Upper lobe of left lung (tissue), 6 donors: ENCODE measurements around the gene TRNP1. TPM values are rescaled to one million over a fixed set of nuclear protein-coding genes. Genes with fewer than 3 reads are reported as not detected.

Experiments
- ATAC-seq, 2 donors: fragments of 200-7000 bp; cut with Tn5 transposase; one replicate each; pipeline ENCODE4 v1.9.1; 2022; ENCODE audit warnings: mild to moderate bottlenecking in 2 of 2, moderate library complexity in 2 of 2; ENCODE audit not compliant: low FRiP score in 2 of 2
- DNase-seq, 2 donors: peaks; one replicate each; pipeline ENCODE4 v3.0.0-alpha.2; 2019 to 2020
- H3K27ac ChIP-seq, 4 donors: fragments of 200-600 bp; sonication (generic); one replicate each; pipeline ENCODE4 v1.5.1; 2016 to 2019
- H3K27me3 ChIP-seq, 4 donors: fragments of 200-600 bp; sonication (generic); one replicate each; pipeline ENCODE4 v1.5.1; 2017 to 2019
- H3K36me3 ChIP-seq, 4 donors: fragments of 200-600 bp; sonication (generic); one replicate each; pipeline ENCODE4 v1.5.1; 2016 to 2019
- H3K4me1 ChIP-seq, 4 donors: fragments of 200-600 bp; sonication (generic); one replicate each; pipeline ENCODE4 v1.5.1; 2018 to 2019
- H3K4me3 ChIP-seq, 4 donors: fragments of 200-600 bp; sonication (generic); one replicate each; pipeline ENCODE4 v1.5.1; 2017 to 2019; ENCODE audit warnings: mild to moderate bottlenecking in 2 of 4, moderate library complexity in 1 of 4
- H3K9me3 ChIP-seq, 4 donors: fragments of 200-600 bp; sonication (generic); one replicate each; pipeline ENCODE4 v1.5.1; 2018 to 2019
- EP300 ChIP-seq, 4 donors: sonication (generic); formaldehyde crosslinking; IDR thresholded peaks; one replicate each; pipeline ENCODE4 v1.5.1; 2017; ENCODE audit warnings: antibody characterized with exemption in 4 of 4, control low read depth in 2 of 4
- POLR2A ChIP-seq, 4 donors: fragments of 450-650 bp; IDR thresholded peaks; one replicate each; pipeline ENCODE4 v1.5.1; 2016 to 2017; ENCODE audit warnings: antibody characterized with exemption in 4 of 4, mild to moderate bottlenecking in 2 of 4
- POLR2AphosphoS5 ChIP-seq, 2 donors: sonication (generic); formaldehyde crosslinking; IDR thresholded peaks; one replicate each; pipeline ENCODE4 v1.5.1; 2017; ENCODE audit warnings: antibody characterized with exemption in 2 of 2
- whole genome bisulfite sequencing, 2 donors: methylation state at CpG; one replicate each; pipeline ENCODE4 v1.1.5; 2017 to 2018; 5-methylcytosine and 5-hydroxymethylcytosine counted together
- total RNA-seq, 6 donors: library from RNA; depleted of rRNA in 4 of 6; stranded (reverse); fragments of >200 nt in 4 of 6; gene quantifications; one replicate each; pipeline versions ENCODE4 v1.1.0 to v1.2.1, GENCODE V29; 2016 to 2021
- TF ChIP-seq, protein P1 (sequence below), 6 experiments: fragments of 450-650 bp in 4 of 6; fragments of 200-600 bp in 2 of 6; sonication (generic) in 2 of 6; IDR thresholded peaks; one replicate each; pipeline ENCODE4 v1.5.1; 2016 to 2019; ENCODE audit warnings: antibody characterized with exemption in 6 of 6
- donor health status: DM: no; HTN: no; CAD: no; lungs with moderate emphysema.
- donor health status: DM: no; HTN: yes; CAD: no; lungs with severe emphysema.

TRNP1 gene
- total RNA-seq, 6 donors from 2014 or later: 9.1 to 38.0 (median 26.0) TPM

DNA sequence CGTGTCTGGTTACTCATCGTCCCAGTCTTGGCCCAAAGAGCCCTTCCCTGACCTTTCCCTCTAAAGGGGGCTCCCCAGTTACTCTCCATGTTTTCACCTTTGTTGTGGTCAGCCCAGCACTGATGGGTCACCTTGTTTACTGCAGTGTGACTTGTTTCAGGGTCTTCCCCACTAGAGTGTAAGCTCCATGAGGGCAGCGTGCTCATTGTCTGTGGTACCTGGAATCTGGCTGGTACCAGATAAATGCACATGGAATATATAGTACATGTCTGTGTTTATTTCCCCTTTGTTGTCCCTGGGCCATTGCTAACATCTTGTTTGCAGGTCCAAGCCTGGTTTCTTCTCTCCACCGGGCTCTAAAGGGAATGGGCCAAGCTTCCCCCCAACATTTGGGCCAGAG, 41.9 kb downstream of the TRNP1 start:
- 88 to 89% methylated on average over 4 of the region's 4 CpGs for WGBS, 2 donors
- ATAC-seq (no peak), DNase-seq (no peak)
- Histone ChIP-seq H3K4me1 (peaks cover 20 to 39% (median 29%) of the 10 kb centered on the region in 4 donors), H3K4me3 (no peak overlapping the region), H3K27ac (peak overlapping the region in 2 of 4 donors; percentile 23 to 73), H3K27me3 (no peaks in the 10 kb centered on the region), H3K9me3 (no peaks in the 10 kb centered on the region), H3K36me3 (no peaks in the 10 kb centered on the region)
- TF ChIP-seq, protein P1, sequence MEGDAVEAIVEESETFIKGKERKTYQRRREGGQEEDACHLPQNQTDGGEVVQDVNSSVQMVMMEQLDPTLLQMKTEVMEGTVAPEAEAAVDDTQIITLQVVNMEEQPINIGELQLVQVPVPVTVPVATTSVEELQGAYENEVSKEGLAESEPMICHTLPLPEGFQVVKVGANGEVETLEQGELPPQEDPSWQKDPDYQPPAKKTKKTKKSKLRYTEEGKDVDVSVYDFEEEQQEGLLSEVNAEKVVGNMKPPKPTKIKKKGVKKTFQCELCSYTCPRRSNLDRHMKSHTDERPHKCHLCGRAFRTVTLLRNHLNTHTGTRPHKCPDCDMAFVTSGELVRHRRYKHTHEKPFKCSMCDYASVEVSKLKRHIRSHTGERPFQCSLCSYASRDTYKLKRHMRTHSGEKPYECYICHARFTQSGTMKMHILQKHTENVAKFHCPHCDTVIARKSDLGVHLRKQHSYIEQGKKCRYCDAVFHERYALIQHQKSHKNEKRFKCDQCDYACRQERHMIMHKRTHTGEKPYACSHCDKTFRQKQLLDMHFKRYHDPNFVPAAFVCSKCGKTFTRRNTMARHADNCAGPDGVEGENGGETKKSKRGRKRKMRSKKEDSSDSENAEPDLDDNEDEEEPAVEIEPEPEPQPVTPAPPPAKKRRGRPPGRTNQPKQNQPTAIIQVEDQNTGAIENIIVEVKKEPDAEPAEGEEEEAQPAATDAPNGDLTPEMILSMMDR (IDR thresholded peaks at IDR 0.05): no peak
- TF ChIP-seq POLR2A (IDR thresholded peaks at IDR 0.05) (no peak), POLR2AphosphoS5 (IDR thresholded peaks at IDR 0.05) (no peak), EP300 (IDR thresholded peaks at IDR 0.05) (no peak)

DNA sequence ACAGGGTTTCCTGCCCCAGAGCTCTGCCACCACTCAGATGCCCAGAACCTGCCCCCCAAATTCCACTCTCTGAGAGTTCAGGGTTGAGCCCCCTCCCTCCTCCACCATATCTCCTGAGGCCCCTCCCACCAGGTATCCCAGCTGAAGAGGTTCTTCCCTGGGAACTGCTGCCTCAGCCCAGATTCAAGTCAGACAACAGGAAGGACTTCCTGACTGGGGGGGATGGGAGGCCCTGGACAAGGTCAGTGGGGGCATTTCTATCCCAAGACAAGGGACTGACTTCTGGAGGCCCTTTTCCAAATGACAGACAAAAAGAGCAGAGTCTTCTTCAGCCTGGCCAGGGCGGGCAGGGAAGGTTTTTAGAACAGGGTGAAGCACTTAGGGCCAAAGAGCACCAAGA, 43.2 kb downstream of the TRNP1 start:
- DNase-seq (no peak), ATAC-seq (no peak)
- peaks cover 12 to 30% (median 22%) of the 10 kb centered on the region in 4 donors for H3K4me1 ChIP-seq
- no peak for TF ChIP-seq POLR2AphosphoS5 (IDR thresholded peaks at IDR 0.05)
- WGBS, 2 donors: 83 to 100% methylated on average over 1 of the region's 1 CpG
- no peak overlapping the region for H3K4me3 ChIP-seq
- H3K36me3 ChIP-seq: no peaks in the 10 kb centered on the region
- H3K27me3 ChIP-seq: no peaks in the 10 kb centered on the region
- no peak overlapping the region for H3K27ac ChIP-seq
- no peaks in the 10 kb centered on the region for H3K9me3 ChIP-seq

DNA sequence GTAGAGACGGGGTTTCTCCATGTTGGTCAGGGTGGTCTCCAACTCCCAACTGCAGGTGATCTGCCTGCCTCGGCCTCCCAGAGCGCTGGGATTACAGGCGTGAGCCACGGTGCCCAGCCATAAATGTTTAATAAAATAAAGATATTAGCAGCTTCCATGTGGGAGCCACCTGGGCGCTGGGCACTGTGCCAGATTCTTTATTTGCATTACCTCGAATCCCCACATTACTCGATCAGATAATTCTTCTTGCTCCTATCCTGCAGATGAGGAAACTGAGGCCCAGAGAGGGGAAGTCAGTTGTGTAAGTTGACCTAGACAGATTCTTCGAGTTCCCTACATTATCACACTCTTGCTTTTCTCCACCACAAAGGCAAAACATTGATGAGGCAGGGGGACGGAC, 44.0 kb downstream of the TRNP1 start:
- ATAC-seq (no peak), DNase-seq (no peak)
- WGBS, 2 donors: 72% methylated on average over 10 of the region's 10 CpGs
- Histone ChIP-seq H3K27me3 (no peaks in the 10 kb centered on the region), H3K4me3 (no peak overlapping the region), H3K27ac (no peak overlapping the region), H3K4me1 (peaks cover 6 to 22% (median 15%) of the 10 kb centered on the region in 4 donors), H3K36me3 (no peaks in the 10 kb centered on the region), H3K9me3 (no peaks in the 10 kb centered on the region)
- TF ChIP-seq POLR2AphosphoS5 (IDR thresholded peaks at IDR 0.05) (no peak), POLR2A (IDR thresholded peaks at IDR 0.05) (no peak), EP300 (IDR thresholded peaks at IDR 0.05) (no peak)
- TF ChIP-seq, protein P1 (IDR thresholded peaks at IDR 0.05): no peak

DNA sequence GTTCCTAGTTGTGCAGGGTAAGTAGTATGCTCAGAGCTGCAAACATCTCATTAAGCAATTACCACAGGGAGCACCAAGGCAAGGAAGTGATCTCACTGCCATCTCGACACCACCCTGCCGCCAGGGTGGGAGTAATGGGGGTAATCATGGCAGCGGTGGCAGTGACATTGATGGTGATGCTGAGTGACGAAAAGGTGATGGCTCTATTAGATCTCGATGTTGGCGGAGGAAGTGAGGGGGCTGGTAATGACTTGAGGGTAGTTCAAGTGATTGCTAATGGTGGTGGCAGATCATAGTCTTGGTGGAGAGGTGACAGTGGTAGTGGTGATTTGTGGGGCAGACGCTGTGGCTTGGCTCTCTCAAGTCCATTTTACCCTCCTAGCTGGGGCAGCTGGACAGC, 44.5 kb downstream of the TRNP1 start:
- no peak for ATAC-seq
- Histone ChIP-seq H3K27me3 (no peaks in the 10 kb centered on the region), H3K36me3 (no peaks in the 10 kb centered on the region), H3K9me3 (no peaks in the 10 kb centered on the region), H3K27ac (no peak overlapping the region), H3K4me1 (peaks cover 2 to 17% (median 11%) of the 10 kb centered on the region in 4 donors), H3K4me3 (no peak overlapping the region)
- no peak for DNase-seq
- 82 to 89% methylated on average over 7 of the region's 7 CpGs for whole genome bisulfite sequencing, 2 donors
- TF ChIP-seq POLR2A (IDR thresholded peaks at IDR 0.05) (no peak), EP300 (IDR thresholded peaks at IDR 0.05) (no peak), POLR2AphosphoS5 (IDR thresholded peaks at IDR 0.05) (no peak)
- TF ChIP-seq, protein P1 (IDR thresholded peaks at IDR 0.05): no peak

DNA sequence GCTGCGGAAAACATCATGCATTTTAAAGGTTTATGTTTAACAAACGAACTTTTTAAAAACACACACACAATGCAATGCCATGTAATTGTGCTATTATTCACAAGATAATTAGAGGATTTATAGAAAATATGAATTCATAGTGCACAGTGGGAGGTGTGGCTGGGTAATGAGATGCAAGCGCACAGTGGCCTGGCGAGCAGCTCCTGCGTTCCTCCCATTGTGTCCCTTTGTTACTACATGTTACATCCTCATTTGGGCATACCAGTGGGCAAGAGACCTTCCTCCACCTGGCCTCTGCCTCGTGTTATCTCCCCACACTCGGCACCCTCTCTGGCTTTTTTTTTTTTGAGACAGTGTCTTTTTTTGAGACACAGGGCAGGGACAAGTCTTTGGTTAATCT, 49.2 kb downstream of the TRNP1 start:
- no peaks in the 10 kb centered on the region for H3K36me3 ChIP-seq
- no peak overlapping the region for H3K27ac ChIP-seq
- H3K4me3 ChIP-seq: no peak overlapping the region
- no peak for ATAC-seq
- TF ChIP-seq, protein P1 (IDR thresholded peaks at IDR 0.05): no peak
- TF ChIP-seq POLR2AphosphoS5 (IDR thresholded peaks at IDR 0.05): no peak
- TF ChIP-seq POLR2A (IDR thresholded peaks at IDR 0.05): no peak
- no peak for TF ChIP-seq EP300 (IDR thresholded peaks at IDR 0.05)
- no peaks in the 10 kb centered on the region for H3K27me3 ChIP-seq
- DNase-seq: no peak
- 79 to 82% methylated on average over 7 of the region's 7 CpGs for WGBS, 2 donors
- peaks cover 11 to 19% (median 15%) of the 10 kb centered on the region in 4 donors for H3K4me1 ChIP-seq
- no peaks in the 10 kb centered on the region for H3K9me3 ChIP-seq
